GM12874 (cell line): Measurements from ENCODE around the gene TPM4.

Source experiments
- TF ChIP-seq, protein P1 (sequence below): IDR thresholded peaks from 2 replicates; pipeline ENCODE4 v1.5.1; 2011; ENCODE audit warnings: low read depth, mild to moderate bottlenecking, control low read depth, low read length, moderate library complexity; ENCODE audit not compliant: insufficient read depth

TPM4 gene

DNA sequence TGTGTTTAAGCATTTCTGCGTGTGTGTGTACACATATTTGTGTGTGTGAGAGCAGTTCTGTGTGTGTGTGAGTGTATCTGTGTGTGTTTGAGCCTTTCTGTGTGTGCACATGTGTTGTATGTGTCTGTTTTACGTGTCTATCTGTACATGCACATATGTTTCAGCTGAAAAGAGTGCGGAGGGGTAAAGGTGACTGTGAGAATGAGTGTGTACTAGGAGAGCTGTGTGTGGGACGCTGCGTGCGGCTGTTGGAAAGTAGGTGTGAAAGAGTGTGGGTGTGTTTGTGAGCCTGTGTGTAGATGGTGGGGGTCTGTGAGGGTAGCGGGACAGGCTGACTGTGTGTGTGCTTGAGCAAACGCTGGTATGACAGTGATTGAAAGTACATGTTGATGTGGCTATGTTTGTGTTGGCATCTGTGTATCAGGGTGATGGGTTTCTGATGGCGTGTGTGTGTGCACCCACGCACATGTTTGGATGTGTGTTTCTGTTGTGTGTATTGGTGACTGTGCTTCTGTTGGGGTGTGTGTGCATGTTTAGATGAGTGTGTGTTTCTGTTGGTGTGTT is 7.5 kb upstream of the TPM4 start:
- TF ChIP-seq, protein P1, sequence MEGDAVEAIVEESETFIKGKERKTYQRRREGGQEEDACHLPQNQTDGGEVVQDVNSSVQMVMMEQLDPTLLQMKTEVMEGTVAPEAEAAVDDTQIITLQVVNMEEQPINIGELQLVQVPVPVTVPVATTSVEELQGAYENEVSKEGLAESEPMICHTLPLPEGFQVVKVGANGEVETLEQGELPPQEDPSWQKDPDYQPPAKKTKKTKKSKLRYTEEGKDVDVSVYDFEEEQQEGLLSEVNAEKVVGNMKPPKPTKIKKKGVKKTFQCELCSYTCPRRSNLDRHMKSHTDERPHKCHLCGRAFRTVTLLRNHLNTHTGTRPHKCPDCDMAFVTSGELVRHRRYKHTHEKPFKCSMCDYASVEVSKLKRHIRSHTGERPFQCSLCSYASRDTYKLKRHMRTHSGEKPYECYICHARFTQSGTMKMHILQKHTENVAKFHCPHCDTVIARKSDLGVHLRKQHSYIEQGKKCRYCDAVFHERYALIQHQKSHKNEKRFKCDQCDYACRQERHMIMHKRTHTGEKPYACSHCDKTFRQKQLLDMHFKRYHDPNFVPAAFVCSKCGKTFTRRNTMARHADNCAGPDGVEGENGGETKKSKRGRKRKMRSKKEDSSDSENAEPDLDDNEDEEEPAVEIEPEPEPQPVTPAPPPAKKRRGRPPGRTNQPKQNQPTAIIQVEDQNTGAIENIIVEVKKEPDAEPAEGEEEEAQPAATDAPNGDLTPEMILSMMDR: no peak

DNA sequence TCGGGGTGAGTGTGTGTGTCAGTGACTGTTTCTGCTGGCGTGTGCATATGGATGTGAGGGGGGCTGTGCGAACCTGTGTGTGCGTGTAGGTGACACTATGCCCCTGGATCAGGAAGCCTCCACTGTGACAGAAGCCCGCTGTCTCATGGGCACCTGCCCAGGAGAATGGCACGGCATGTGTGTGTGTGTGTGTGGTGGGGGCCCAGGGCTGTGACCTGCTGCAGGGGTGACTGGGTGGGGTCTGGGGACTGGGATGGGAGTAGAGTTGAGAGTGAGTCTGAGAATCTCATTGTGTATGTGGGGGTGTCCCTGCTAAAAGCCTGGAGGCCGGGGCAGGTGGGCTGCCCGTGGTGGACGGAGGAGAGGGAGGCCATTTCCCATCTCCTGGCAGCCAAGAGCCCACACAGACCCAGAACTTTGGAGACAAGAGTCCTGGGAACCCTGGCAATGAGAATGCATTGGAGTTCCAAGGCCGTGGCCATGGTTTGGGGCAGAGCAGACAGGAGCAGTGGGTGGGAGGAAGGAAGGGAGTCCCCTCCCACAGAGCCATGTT is 6.4 kb upstream of the TPM4 start:
- TF ChIP-seq, protein P1: no peak

DNA sequence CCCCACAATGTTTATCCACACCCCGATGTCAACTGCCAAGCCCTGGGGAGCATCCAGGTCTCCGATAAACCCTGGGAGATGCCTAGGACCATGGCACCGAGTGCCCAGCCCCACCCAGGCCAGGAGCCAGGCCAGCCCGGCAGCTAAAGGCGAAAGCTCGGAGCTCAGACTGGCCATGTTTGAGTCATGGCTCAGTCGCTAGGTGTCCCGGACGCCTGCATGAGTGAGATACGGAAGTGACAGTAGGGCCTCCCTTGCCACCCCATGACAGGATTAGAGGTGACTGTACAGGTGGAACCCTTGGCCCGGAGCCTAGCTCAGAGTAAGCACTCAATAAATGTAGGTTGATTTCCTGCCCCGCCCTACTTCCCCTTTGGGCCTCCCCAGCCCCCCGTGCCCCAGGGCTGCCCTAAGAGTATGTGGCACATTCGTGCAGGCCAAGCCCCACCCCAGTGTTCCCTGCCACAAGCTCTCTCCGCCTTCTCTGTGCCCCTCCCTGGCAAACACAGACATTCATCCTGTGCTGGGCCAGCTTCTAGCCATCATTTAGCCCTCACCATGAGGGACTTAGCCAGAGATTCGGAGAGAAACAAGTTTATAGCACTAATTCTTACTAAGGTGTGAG is 5.8 kb upstream of the TPM4 start:
- TF ChIP-seq, protein P1: no peak

DNA sequence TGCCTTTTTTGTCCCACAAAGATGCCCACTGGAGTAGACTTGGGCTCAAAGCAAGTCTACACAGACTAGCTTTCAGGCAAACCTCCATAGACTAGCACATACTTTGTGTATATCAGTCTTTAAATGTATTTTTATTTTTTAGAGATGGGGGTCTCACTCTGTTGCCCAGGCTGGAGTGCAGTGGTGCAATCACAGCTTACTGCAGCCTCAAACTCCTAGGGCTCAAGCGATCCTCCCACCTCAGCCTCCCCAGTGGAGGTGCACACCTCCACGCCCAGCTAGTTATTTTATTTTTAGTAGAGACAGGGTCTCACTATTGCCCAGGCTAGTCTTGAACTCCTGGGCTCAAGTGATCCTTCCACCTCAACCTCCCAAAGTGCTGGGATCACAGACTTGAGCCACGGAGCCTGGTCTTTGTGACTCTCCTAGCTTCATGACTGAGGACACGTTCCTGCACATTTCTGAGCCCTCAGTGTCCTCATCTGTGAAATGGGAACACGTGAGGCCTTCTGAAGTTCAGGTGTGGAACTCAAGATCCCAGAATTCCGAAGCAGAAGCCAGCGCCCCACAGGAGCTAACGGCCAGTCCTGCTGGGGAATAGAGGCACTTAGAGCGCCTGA is 5.1 kb upstream of the TPM4 start:
- TF ChIP-seq, protein P1: no peak

DNA sequence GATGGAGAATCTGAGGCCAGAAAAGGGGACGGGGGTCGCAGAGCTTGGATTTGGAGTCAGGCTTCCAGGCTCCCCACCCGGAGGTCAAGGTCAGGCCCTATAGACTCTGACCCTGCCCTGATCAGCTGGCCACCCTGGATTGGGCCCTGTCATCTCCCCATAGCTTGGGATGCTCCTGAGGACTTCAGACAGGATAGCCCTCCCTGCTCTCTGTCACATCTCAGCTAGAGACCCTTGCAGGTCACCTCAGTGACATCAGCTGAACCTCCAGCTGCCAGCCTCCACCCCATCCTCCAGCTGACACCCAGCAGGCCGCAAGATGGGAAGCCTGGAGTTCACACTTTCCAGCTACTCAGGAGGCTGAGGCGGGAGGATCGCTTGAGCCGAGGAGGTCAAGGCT is 2.8 kb upstream of the TPM4 start:
- TF ChIP-seq, protein P1: no peak

DNA sequence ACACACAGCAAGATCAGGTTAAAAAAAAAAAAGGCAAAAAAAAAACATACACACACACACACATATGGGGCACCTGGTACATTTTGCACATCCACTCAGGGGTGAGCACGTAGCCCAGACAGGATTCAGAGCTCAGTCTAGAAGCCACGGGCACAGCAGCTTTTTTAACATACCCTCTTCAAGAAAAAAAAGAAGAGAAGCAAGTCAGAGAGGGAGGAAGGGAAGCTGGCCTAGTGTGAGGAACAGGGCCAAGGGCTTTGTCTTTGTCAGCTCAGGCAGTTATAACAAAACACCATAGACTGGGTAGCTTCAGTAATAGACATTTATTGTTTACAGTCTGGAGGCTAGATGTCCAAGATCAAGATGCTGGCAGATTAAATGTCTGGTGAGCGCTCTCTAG is 2.3 kb upstream of the TPM4 start:
- TF ChIP-seq, protein P1: no peak

DNA sequence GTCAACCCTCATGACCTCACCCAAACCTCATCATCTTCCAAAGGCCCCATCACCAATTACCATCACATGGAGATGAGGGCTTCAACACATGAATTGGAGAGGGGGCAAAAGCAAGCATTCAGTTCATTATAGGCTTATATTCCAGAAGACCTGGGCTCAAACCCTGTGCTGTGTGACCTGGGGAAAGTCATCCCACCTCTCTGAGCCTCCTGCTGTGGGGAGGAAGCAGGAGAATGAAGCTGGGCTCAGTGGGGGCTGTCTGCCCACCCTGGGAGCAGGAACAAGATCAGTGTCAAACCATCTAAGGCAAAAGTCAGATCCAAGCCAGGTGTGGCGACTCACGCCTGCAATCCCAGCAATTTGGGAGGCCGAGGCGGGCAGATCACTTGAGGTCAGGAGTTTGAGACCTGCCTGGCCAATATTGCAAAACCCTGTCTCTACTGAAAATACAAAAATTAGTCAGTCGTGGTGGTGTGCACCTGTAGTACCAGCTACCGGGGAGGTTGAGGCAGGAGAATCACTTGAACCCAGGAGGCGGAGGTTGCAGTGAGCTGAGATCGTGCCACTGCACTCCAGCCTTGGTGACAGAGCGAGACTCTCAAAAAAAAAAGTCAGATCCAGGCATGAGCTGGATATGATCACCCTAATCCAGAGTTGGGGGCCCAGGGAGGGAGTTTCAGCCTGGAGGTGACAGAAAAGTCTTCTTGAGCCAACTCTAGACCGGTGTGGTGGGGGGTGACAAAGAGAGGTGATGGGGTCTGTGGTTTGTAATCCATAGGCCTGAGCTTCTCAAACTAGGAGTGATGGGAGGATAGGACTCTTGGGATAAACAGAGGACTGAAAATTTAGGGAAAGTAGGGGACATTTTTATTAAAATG is 1.6 kb upstream of the TPM4 start:
- TF ChIP-seq, protein P1: no peak
